Sigmoid colon (tissue), 4 donors: ENCODE data around the gene PPM1B.

Source experiments
- EP300 ChIP-seq, 4 donors: sonication (generic); formaldehyde crosslinking; IDR thresholded peaks; one replicate each; pipeline ENCODE4 v1.6.1; 2017; ENCODE audit warnings: antibody characterized with exemption in 4 of 4
- POLR2A ChIP-seq, 2 donors: fragments of 450-650 bp; IDR thresholded peaks; one replicate each; pipeline ENCODE4 v1.6.1; 2016; ENCODE audit warnings: antibody characterized with exemption in 2 of 2, mild to moderate bottlenecking in 2 of 2, moderate library complexity in 2 of 2
- POLR2AphosphoS5 ChIP-seq, 4 donors: sonication (generic); formaldehyde crosslinking; IDR thresholded peaks; one replicate each; pipeline ENCODE4 v1.6.1; 2017; ENCODE audit warnings: antibody characterized with exemption in 4 of 4
- TF ChIP-seq, protein P1 (sequence below), 4 experiments: fragments of 450-650 bp in 3 of 4; fragments of 200-600 bp in 1 of 4; IDR thresholded peaks; one replicate each; pipeline ENCODE4 v1.5.1; 2016 to 2019; ENCODE audit warnings: antibody characterized with exemption in 4 of 4, mild to moderate bottlenecking in 3 of 4, moderate library complexity in 2 of 4

DNA sequence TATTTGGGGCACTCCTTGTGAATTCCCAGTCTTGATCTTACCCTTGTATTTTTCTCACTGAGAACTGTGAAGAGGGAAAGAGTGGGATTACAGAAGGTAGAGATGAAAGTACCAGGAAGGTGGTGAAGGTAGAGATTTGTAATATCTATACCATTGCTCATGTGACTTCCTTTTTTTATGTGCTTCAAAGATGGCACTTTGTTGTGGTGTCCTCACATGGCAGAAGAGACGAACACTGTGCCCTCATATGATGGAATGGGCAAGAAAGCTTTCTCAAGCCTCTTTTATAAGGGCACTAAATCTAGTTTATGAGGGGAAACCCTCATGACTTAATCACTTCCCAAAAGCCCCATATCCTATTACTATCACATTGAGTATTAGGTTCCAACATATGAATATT, 28.9 kb upstream of the PPM1B start:
- TF ChIP-seq, protein P1, sequence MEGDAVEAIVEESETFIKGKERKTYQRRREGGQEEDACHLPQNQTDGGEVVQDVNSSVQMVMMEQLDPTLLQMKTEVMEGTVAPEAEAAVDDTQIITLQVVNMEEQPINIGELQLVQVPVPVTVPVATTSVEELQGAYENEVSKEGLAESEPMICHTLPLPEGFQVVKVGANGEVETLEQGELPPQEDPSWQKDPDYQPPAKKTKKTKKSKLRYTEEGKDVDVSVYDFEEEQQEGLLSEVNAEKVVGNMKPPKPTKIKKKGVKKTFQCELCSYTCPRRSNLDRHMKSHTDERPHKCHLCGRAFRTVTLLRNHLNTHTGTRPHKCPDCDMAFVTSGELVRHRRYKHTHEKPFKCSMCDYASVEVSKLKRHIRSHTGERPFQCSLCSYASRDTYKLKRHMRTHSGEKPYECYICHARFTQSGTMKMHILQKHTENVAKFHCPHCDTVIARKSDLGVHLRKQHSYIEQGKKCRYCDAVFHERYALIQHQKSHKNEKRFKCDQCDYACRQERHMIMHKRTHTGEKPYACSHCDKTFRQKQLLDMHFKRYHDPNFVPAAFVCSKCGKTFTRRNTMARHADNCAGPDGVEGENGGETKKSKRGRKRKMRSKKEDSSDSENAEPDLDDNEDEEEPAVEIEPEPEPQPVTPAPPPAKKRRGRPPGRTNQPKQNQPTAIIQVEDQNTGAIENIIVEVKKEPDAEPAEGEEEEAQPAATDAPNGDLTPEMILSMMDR (IDR thresholded peaks at IDR 0.05), result no peak
- no peak for TF ChIP-seq POLR2A (IDR thresholded peaks at IDR 0.05)
- no peak for TF ChIP-seq POLR2AphosphoS5 (IDR thresholded peaks at IDR 0.05)
- no peak for TF ChIP-seq EP300 (IDR thresholded peaks at IDR 0.05)
